Astrocyte of the spinal cord (primary cell): ENCODE measurements around the gene EML2.
A peak's percentile ranks its signal among the peaks of the same experiment; 100 is the strongest.

Experiments
- DNase-seq: peaks from one replicate; pipeline ENCODE4 v3.0.0; 2011; ENCODE audit warnings: low read depth, low spot score
- H3K4me3 ChIP-seq: 2 replicates; pipeline ENCODE4 v1.5.1; 2011; ENCODE audit warnings: low read depth, mild to moderate bottlenecking, low read length, moderate library complexity
- CTCF ChIP-seq: IDR thresholded peaks from 2 replicates; pipeline ENCODE4 v1.5.1; 2012; ENCODE audit warnings: low read depth, mild to moderate bottlenecking, low read length, inconsistent platforms
- in situ Hi-C: cut with HindIII; loops from 2 replicates; pipeline ENCODE4 v1.10.0; 2017; ENCODE audit warnings: low sequenced_read_pairs

The EML2 gene

GRCh38 chr19:45593520-45593919 lies 45.7 kb downstream of the EML2 start:
- TF ChIP-seq CTCF: no peak
- no peak overlapping the region for H3K4me3 ChIP-seq
- DNase-seq: no peak
- in situ Hi-C loops: no loop called here

- no peak for TF ChIP-seq CTCF
- no peak for DNase-seq
- no peak overlapping the region for H3K4me3 ChIP-seq
- in situ Hi-C loops: no loop called here
Measured at GRCh38 chr19:45592366-45592765, 46.8 kb downstream of the EML2 start.

GRCh38 chr19:45591638-45592005 lies 47.6 kb downstream of the EML2 start:
- in situ Hi-C loops: no loop called here
- no peak for DNase-seq
- no peak for TF ChIP-seq CTCF
- no peak overlapping the region for H3K4me3 ChIP-seq

GRCh38 chr19:45591004-45591637 lies 48.1 kb downstream of the EML2 start:
- in situ Hi-C loops: no loop called here
- no peak overlapping the region for H3K4me3 ChIP-seq
- peak; percentile 48 for TF ChIP-seq CTCF
- DNase-seq: peak; percentile 19

GRCh38 chr19:45590300-45591003 lies 48.7 kb downstream of the EML2 start:
- in situ Hi-C loops: no loop called here
- H3K4me3 ChIP-seq: no peak overlapping the region
- DNase-seq: no peak
- TF ChIP-seq CTCF: no peak

GRCh38 chr19:45589768-45590167 lies 49.4 kb downstream of the EML2 start:
- no peak for TF ChIP-seq CTCF
- in situ Hi-C loops: no loop called here
- DNase-seq: no peak
- no peak overlapping the region for H3K4me3 ChIP-seq
